MCF 10A (cell line): ENCODE measurements around the gene SYDE2. TPM values are rescaled to one million over a fixed set of nuclear protein-coding genes. Genes with fewer than 3 reads are reported as not detected.

ENCODE experiments used
- BruUV-seq: library from RNA; stranded (reverse); fragments of 400-500 nt; replicated peaks from 2 replicates; lab custom pipeline; 2021; lab: Mats Ljungman, UMichigan
- CTCF ChIA-PET: fragments of 300-600 bp; sonication (Branson Sonifier 250); formaldehyde crosslinking; extraction: SDS; loops from one replicate; lab custom pipeline; 2021; ENCODE audit warnings: antibody characterized with exemption, inconsistent platforms; lab: Yijun Ruan, JAX
- POLR2A ChIA-PET: fragments of 300-600, 350-650 bp; sonication (Branson Sonifier 250); formaldehyde crosslinking; extraction: SDS; loops from one replicate; lab custom pipeline; 2020; ENCODE audit warnings: antibody characterized with exemption, inconsistent platforms; lab: Yijun Ruan, JAX
- DNase-seq: peaks from one replicate; pipeline ENCODE4 v3.0.0-alpha.2; 2018; ENCODE audit not compliant: unreplicated experiment
- H3K27ac Mint-ChIP-seq: one replicate; pipeline ENCODE4 v1.8.0; 2022; ENCODE audit warnings: mild to moderate bottlenecking, low read depth, mixed read lengths; ENCODE audit not compliant: unreplicated experiment
- H3K27me3 Mint-ChIP-seq: one replicate; pipeline ENCODE4 v1.8.0; 2022; ENCODE audit warnings: mixed read lengths; ENCODE audit not compliant: insufficient read depth, unreplicated experiment
- H3K36me3 Mint-ChIP-seq: one replicate; pipeline ENCODE4 v1.8.0; 2022; ENCODE audit warnings: mild to moderate bottlenecking, moderate library complexity, mixed read lengths; ENCODE audit not compliant: insufficient read depth, unreplicated experiment
- H3K4me1 Mint-ChIP-seq: one replicate; pipeline ENCODE4 v1.8.0; 2022; ENCODE audit warnings: mixed read lengths; ENCODE audit not compliant: insufficient read depth, unreplicated experiment
- H3K4me3 Mint-ChIP-seq: one replicate; pipeline ENCODE4 v1.8.0; 2022; ENCODE audit warnings: mild to moderate bottlenecking, moderate library complexity, mixed read lengths; ENCODE audit not compliant: unreplicated experiment
- H3K9me3 Mint-ChIP-seq: one replicate; pipeline ENCODE4 v1.8.0; 2022; ENCODE audit warnings: mixed read lengths; ENCODE audit not compliant: unreplicated experiment
- intact Hi-C: fragments of 100-400 bp; cut with micrococcal nuclease; formaldehyde crosslinking; loops from 2 replicates; pipeline ENCODE4 v1.14.1; 2022
- total RNA-seq: library from RNA; stranded (reverse); gene quantifications from 2 replicates; pipeline ENCODE4 v1.2.3, GENCODE V29; 2022
- TF ChIP-seq, protein P1 (sequence below): fragments of 200-600 bp; IDR thresholded peaks from one replicate; pipeline ENCODE4 v1.8.0; 2022; ENCODE audit warnings: antibody characterized with exemption, mild to moderate bottlenecking; ENCODE audit not compliant: unreplicated experiment

The SYDE2 gene
- total RNA-seq, 1 experiment from 2014 or later = 5.9 TPM

GRCh38 chr1:85182700-85183099 lies 18.1 kb downstream of the SYDE2 start:
- no peak overlapping the region for H3K27ac Mint-ChIP-seq
- peaks cover 11% of the 10 kb centered on the region for H3K36me3 Mint-ChIP-seq
- H3K9me3 Mint-ChIP-seq = no peaks in the 10 kb centered on the region
- H3K27me3 Mint-ChIP-seq = no peaks in the 10 kb centered on the region
- TF ChIP-seq, protein P1, sequence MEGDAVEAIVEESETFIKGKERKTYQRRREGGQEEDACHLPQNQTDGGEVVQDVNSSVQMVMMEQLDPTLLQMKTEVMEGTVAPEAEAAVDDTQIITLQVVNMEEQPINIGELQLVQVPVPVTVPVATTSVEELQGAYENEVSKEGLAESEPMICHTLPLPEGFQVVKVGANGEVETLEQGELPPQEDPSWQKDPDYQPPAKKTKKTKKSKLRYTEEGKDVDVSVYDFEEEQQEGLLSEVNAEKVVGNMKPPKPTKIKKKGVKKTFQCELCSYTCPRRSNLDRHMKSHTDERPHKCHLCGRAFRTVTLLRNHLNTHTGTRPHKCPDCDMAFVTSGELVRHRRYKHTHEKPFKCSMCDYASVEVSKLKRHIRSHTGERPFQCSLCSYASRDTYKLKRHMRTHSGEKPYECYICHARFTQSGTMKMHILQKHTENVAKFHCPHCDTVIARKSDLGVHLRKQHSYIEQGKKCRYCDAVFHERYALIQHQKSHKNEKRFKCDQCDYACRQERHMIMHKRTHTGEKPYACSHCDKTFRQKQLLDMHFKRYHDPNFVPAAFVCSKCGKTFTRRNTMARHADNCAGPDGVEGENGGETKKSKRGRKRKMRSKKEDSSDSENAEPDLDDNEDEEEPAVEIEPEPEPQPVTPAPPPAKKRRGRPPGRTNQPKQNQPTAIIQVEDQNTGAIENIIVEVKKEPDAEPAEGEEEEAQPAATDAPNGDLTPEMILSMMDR = no peak
- H3K4me3 Mint-ChIP-seq = no peak overlapping the region
- peaks cover 5% of the 10 kb centered on the region for H3K4me1 Mint-ChIP-seq
- ChIA-PET CTCF (no interaction called here), POLR2A (interaction anchor here (0.8 kb wide), 1 partner anchor 17 kb away, joined by 4 read pairs; no protein-coding TSS in a partner anchor)
- no TSS peak for BruUV-seq
- intact Hi-C loops = no loop called here
- DNase-seq = no peak

GRCh38 chr1:85180869-85181268 lies 19.9 kb downstream of the SYDE2 start:
- POLR2A ChIA-PET = interaction anchor here (0.6 to 1.4 kb wide), 2 partner anchors 13 to 49 kb away, joined by 3 read pairs; no protein-coding TSS in a partner anchor
- no peak overlapping the region for H3K4me3 Mint-ChIP-seq
- H3K27me3 Mint-ChIP-seq = no peaks in the 10 kb centered on the region
- DNase-seq = no peak
- no peaks in the 10 kb centered on the region for H3K9me3 Mint-ChIP-seq
- H3K27ac Mint-ChIP-seq = no peak overlapping the region
- no TSS peak for BruUV-seq
- TF ChIP-seq, protein P1 = no peak
- H3K36me3 Mint-ChIP-seq = peaks cover 11% of the 10 kb centered on the region
- CTCF ChIA-PET = interaction anchor here (0.7 kb wide), 1 partner anchor 86 kb away, joined by 4 read pairs; no protein-coding TSS in a partner anchor
- peaks cover 5% of the 10 kb centered on the region for H3K4me1 Mint-ChIP-seq
- intact Hi-C loops = no loop called here

DNA sequence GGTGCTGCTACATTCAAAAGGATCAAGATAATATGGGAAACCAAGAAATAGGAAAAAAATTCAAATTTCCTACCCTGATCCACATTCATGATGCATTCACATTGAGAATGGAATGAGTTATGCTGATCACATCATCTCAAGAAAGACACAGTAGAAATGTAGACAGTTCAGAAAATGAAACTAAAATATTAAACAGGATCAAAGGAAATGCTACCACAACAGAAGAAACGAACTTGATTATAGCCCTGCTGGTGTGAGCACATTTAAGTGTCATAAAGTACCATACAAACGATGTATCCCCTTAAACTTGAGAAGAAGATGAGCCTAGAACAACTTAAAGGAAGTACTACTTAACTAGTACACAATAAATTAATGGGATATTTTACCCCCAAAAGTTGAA lies 21.3 kb downstream of the SYDE2 start:
- no peak for DNase-seq
- intact Hi-C loops = no loop called here
- TF ChIP-seq, protein P1 = no peak
- Mint-ChIP-seq H3K4me1 (peaks cover 5% of the 10 kb centered on the region), H3K36me3 (peaks cover 11% of the 10 kb centered on the region), H3K4me3 (no peak overlapping the region), H3K27ac (no peak overlapping the region), H3K9me3 (no peaks in the 10 kb centered on the region), H3K27me3 (no peaks in the 10 kb centered on the region)
- POLR2A ChIA-PET = interaction anchor here (1.0 kb wide), 1 partner anchor 22 kb away, joined by 3 read pairs; no protein-coding TSS in a partner anchor
- BruUV-seq = no TSS peak
- CTCF ChIA-PET = no interaction called here

DNA sequence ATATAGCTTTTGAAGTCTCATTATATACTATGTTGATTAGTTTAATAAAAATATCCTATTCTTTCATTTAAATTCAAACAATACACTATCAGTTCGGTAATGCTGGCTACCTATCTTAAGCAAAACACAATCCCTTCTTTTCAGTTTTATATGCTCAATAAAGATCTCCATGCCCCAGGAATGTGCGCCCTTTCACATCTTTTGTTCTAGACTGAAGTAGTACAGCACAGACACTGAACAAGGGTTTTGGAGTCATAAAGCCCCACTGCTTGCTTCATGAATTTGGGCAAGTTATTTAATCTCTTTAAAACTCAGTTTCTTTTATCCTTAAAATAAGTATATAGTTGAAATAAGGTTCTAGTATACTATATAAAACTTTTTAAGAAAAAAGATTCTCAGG lies 22.4 kb downstream of the SYDE2 start:
- ChIA-PET CTCF (no interaction called here), POLR2A (no interaction called here)
- peaks cover 5% of the 10 kb centered on the region for H3K4me1 Mint-ChIP-seq
- no peaks in the 10 kb centered on the region for H3K27me3 Mint-ChIP-seq
- H3K4me3 Mint-ChIP-seq = no peak overlapping the region
- H3K9me3 Mint-ChIP-seq = no peaks in the 10 kb centered on the region
- H3K27ac Mint-ChIP-seq = no peak overlapping the region
- peaks cover 11% of the 10 kb centered on the region for H3K36me3 Mint-ChIP-seq
- no peak for DNase-seq
- TF ChIP-seq, protein P1 = no peak
- intact Hi-C loops = no loop called here
- no TSS peak for BruUV-seq
